Measurements from ENCODE around the gene NPM1.

GRCh38 chr5:171457208-171457981 lies 69.7 kb downstream of the NPM1 start:
- TF ChIP-seq, protein P1, sequence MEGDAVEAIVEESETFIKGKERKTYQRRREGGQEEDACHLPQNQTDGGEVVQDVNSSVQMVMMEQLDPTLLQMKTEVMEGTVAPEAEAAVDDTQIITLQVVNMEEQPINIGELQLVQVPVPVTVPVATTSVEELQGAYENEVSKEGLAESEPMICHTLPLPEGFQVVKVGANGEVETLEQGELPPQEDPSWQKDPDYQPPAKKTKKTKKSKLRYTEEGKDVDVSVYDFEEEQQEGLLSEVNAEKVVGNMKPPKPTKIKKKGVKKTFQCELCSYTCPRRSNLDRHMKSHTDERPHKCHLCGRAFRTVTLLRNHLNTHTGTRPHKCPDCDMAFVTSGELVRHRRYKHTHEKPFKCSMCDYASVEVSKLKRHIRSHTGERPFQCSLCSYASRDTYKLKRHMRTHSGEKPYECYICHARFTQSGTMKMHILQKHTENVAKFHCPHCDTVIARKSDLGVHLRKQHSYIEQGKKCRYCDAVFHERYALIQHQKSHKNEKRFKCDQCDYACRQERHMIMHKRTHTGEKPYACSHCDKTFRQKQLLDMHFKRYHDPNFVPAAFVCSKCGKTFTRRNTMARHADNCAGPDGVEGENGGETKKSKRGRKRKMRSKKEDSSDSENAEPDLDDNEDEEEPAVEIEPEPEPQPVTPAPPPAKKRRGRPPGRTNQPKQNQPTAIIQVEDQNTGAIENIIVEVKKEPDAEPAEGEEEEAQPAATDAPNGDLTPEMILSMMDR (conservative IDR thresholded peaks at IDR 0.05; ENCODE audit: low read depth, low read length) = no peak
- TF ChIP-seq EZH2 (IDR thresholded peaks at IDR 0.05; ENCODE audit: borderline replicate concordance, low read depth, low read length, poor library complexity, severe bottlenecking) = no peak
